ENCODE data around the gene CELSR1.
"Not testable (repeated sequence)": the region's sequence is repeated elsewhere in the genome, so short reads cannot be mapped to it uniquely, and the experiment has no call there.

The CELSR1 gene

DNA sequence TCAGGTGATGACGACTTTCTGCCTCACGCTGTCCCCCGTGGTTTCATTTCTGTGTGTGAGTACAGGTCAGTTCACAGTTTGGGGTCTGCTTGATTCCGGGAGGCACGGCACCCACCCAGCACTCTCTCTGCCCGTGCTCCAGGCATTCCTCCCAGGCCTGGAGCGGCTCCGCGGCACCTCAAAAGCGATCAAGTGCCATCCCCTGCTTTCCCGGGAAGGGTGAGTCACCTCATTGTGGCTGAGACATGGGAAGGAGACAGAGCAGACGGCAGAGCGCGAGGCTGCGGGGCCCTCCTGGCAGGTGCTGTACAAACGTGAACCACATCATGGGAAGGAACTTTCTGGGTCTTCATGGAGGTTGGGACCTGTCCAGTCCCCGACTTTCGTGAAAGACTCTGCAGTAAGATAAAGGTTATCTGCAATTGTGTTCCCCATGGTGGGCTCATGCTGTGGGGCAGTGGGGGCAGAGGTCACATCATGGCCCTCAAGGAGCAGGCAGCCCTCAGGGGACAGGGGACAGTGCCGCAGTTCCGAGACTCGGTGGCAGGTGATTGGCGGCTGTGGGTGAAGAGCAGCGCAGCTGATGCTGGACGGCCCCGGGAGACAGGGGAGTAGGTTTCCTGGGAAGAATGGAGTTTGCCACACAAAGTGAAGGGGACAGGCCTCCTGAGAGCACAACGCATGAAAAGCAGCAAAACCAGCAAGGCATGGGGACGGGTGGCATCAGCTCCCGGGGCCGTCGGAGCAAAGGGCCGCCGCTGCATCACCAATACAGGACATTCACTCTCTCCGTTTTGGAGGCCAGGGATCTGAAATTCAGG, 65.3 kb downstream of the CELSR1 start:
- peaks cover 1% of the 10 kb centered on the region for H3K79me1 ChIP-seq (ENCODE audit: low read depth, low read length)
- H3K27ac ChIP-seq (replicated peaks; ENCODE audit: low read length) = no peak overlapping the region
- H3K4me3 ChIP-seq (ENCODE audit: low read length in 2 of 2) = no peak overlapping the region
- peaks cover 7 to 12% of the 10 kb centered on the region in 2 donors for H3K4me1 ChIP-seq (ENCODE audit: control insufficient read depth in 2 of 2, insufficient read depth in 1 of 2, low read depth in 1 of 2, low read length in 2 of 2)
- H3K23ac ChIP-seq (ENCODE audit: low read depth, low read length, poor library complexity) = no peak overlapping the region
- H4K91ac ChIP-seq (ENCODE audit: low read depth, low read length, poor library complexity) = no peak overlapping the region
- H3K4me2 ChIP-seq (ENCODE audit: insufficient read depth, low read length, poor library complexity, severe bottlenecking) = no peak overlapping the region
- peak overlapping the region; percentile 47 for H3K14ac ChIP-seq (ENCODE audit: low read length)
- H2BK120ac ChIP-seq (ENCODE audit: low read depth, low read length) = no peak overlapping the region
- no peak overlapping the region for H3K4ac ChIP-seq (ENCODE audit: low read length)
- H3K27me3 ChIP-seq (ENCODE audit: control insufficient read depth in 3 of 3, insufficient read depth in 3 of 3, low read depth in 1 of 3, low read length in 3 of 3) = no peaks in the 10 kb centered on the region
- peak overlapping the region; percentile 74 for H2AK5ac ChIP-seq (ENCODE audit: low read depth, low read length)
- H2BK12ac ChIP-seq (ENCODE audit: low read length) = no peak overlapping the region
- no peak for DNase-seq (ENCODE audit: low spot score)
- H4K8ac ChIP-seq (ENCODE audit: low read depth, low read length) = no peak overlapping the region
- H3K9ac ChIP-seq (ENCODE audit: low read depth, low read length, poor library complexity) = no peak overlapping the region
- WGBS, 2 donors (ENCODE audit: extremely low coverage in 2 of 2, insufficient read length in 2 of 2, insufficient replicate concordance in 1 of 2) = no CpG with 5 or more reads among the region's 33 CpGs
- H2BK5ac ChIP-seq (ENCODE audit: low read length) = no peak overlapping the region
- H2AFZ ChIP-seq (ENCODE audit: low read length) = no peak overlapping the region
- H3K9me3 ChIP-seq (replicated peaks in 1 of 2; ENCODE audit: control insufficient read depth in 2 of 2, insufficient read depth in 1 of 2, low read depth in 1 of 2, low read length in 2 of 2) = peaks cover 3 to 14% of the 10 kb centered on the region in 2 donors
- peak overlapping the region; percentile 90 for H3K18ac ChIP-seq (ENCODE audit: low read length)
- no peaks in the 10 kb centered on the region for H3K36me3 ChIP-seq (replicated peaks in 1 of 2; ENCODE audit: control insufficient read depth in 2 of 2, insufficient read depth in 2 of 2, low read length in 2 of 2)
- no peak overlapping the region for H2BK15ac ChIP-seq (ENCODE audit: low read length)

DNA sequence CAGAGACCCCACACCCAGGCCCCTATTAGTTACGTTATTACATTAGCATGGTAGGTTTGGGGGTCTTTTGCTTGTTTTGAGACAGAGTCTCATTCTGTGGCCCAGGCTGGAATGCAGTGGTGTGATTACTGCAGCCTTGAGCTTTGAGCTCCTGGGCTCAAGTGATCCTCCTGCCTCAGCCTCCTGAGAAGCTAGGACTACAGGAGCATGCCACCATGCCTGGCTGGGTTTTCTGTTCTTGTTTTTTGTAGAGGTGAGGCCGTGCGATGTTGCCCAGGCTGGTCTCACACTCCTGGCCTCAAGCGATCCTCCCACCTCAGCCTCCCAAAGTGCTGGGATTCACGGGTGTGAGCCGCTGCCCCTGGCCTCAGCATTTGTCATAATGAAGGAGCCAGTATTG, 66.1 kb downstream of the CELSR1 start:
- DNase-seq (ENCODE audit: low spot score) = not testable (repeated sequence)

DNA sequence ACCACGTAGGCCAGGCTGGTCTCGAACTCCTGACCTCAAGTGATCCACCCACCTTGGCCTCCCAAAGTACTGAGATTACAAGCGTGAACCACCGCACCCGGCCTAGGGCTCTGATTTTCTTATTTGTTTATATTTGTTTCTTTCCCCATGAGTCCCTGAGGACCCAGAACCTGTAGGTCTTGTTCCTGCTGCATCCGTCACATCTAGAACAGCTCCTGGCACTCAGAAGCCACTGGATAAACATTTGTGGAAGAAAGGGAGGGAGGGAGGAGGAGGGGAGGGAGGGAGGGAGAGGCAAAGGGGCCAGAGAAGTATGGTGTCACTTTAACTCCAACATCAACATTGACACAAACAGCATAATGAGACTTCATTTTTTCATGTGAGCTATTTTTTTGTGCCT, 67.7 kb downstream of the CELSR1 start:
- H3K14ac ChIP-seq (ENCODE audit: low read length) = no peak overlapping the region
- no peak overlapping the region for H3K18ac ChIP-seq (ENCODE audit: low read length)
- H2BK120ac ChIP-seq (ENCODE audit: low read depth, low read length) = no peak overlapping the region
- no peak overlapping the region for H4K8ac ChIP-seq (ENCODE audit: low read depth, low read length)
- H4K91ac ChIP-seq (ENCODE audit: low read depth, low read length, poor library complexity) = no peak overlapping the region
- no peak overlapping the region for H3K9ac ChIP-seq (ENCODE audit: low read depth, low read length, poor library complexity)
- H3K27ac ChIP-seq (replicated peaks; ENCODE audit: low read length) = no peak overlapping the region
- no peak overlapping the region for H2BK15ac ChIP-seq (ENCODE audit: low read length)
- H3K27me3 ChIP-seq (ENCODE audit: control insufficient read depth in 3 of 3, insufficient read depth in 3 of 3, low read depth in 1 of 3, low read length in 3 of 3) = no peaks in the 10 kb centered on the region
- H3K9me3 ChIP-seq (replicated peaks in 1 of 2; ENCODE audit: control insufficient read depth in 2 of 2, insufficient read depth in 1 of 2, low read depth in 1 of 2, low read length in 2 of 2) = no peaks in the 10 kb centered on the region
- H3K4me3 ChIP-seq (ENCODE audit: low read length in 2 of 2) = no peak overlapping the region
- DNase-seq (ENCODE audit: low spot score) = no peak
- peaks cover 7 to 12% of the 10 kb centered on the region in 2 donors for H3K4me1 ChIP-seq (ENCODE audit: control insufficient read depth in 2 of 2, insufficient read depth in 1 of 2, low read depth in 1 of 2, low read length in 2 of 2)
- H3K4ac ChIP-seq (ENCODE audit: low read length) = no peak overlapping the region
- no peak overlapping the region for H3K4me2 ChIP-seq (ENCODE audit: insufficient read depth, low read length, poor library complexity, severe bottlenecking)
- H3K23ac ChIP-seq (ENCODE audit: low read depth, low read length, poor library complexity) = no peak overlapping the region
- no peak overlapping the region for H2BK12ac ChIP-seq (ENCODE audit: low read length)
- no CpG with 5 or more reads among the region's 6 CpGs for WGBS, 2 donors (ENCODE audit: extremely low coverage in 2 of 2, insufficient read length in 2 of 2, insufficient replicate concordance in 1 of 2)
- H2BK5ac ChIP-seq (ENCODE audit: low read length) = no peak overlapping the region
- H3K79me1 ChIP-seq (ENCODE audit: low read depth, low read length) = peaks cover 2% of the 10 kb centered on the region
- no peaks in the 10 kb centered on the region for H3K36me3 ChIP-seq (replicated peaks in 1 of 2; ENCODE audit: control insufficient read depth in 2 of 2, insufficient read depth in 2 of 2, low read length in 2 of 2)
- no peak overlapping the region for H2AFZ ChIP-seq (ENCODE audit: low read length)
- H2AK5ac ChIP-seq (ENCODE audit: low read depth, low read length) = no peak overlapping the region

More for the DNA sequence above, 66.1 kb downstream of the CELSR1 start:
- not testable (repeated sequence) for H3K23ac ChIP-seq (ENCODE audit: low read depth, low read length, poor library complexity); H2BK5ac ChIP-seq (ENCODE audit: low read length); H2AFZ ChIP-seq (ENCODE audit: low read length); H3K4me3 ChIP-seq (ENCODE audit: low read length in 2 of 2); H4K8ac ChIP-seq (ENCODE audit: low read depth, low read length); H3K36me3 ChIP-seq (replicated peaks in 1 of 2; ENCODE audit: control insufficient read depth in 2 of 2, insufficient read depth in 2 of 2, low read length in 2 of 2); H3K14ac ChIP-seq (ENCODE audit: low read length); H3K9me3 ChIP-seq (replicated peaks in 1 of 2; ENCODE audit: control insufficient read depth in 2 of 2, insufficient read depth in 1 of 2, low read depth in 1 of 2, low read length in 2 of 2); H3K9ac ChIP-seq (ENCODE audit: low read depth, low read length, poor library complexity); H3K27me3 ChIP-seq (ENCODE audit: control insufficient read depth in 3 of 3, insufficient read depth in 3 of 3, low read depth in 1 of 3, low read length in 3 of 3); H3K27ac ChIP-seq (replicated peaks; ENCODE audit: low read length); H3K79me1 ChIP-seq (ENCODE audit: low read depth, low read length); H4K91ac ChIP-seq (ENCODE audit: low read depth, low read length, poor library complexity); H3K18ac ChIP-seq (ENCODE audit: low read length); H3K4me2 ChIP-seq (ENCODE audit: insufficient read depth, low read length, poor library complexity, severe bottlenecking); H2BK15ac ChIP-seq (ENCODE audit: low read length); H2BK120ac ChIP-seq (ENCODE audit: low read depth, low read length); H2BK12ac ChIP-seq (ENCODE audit: low read length); H3K4ac ChIP-seq (ENCODE audit: low read length)
- H3K4me1 ChIP-seq (ENCODE audit: control insufficient read depth in 2 of 2, insufficient read depth in 1 of 2, low read depth in 1 of 2, low read length in 2 of 2) = peaks cover 7 to 12% of the 10 kb centered on the region in 2 donors
- no CpG with 5 or more reads among the region's 6 CpGs for WGBS, 2 donors (ENCODE audit: extremely low coverage in 2 of 2, insufficient read length in 2 of 2, insufficient replicate concordance in 1 of 2)
- H2AK5ac ChIP-seq (ENCODE audit: low read depth, low read length) = peak overlapping the region; percentile 74

DNA sequence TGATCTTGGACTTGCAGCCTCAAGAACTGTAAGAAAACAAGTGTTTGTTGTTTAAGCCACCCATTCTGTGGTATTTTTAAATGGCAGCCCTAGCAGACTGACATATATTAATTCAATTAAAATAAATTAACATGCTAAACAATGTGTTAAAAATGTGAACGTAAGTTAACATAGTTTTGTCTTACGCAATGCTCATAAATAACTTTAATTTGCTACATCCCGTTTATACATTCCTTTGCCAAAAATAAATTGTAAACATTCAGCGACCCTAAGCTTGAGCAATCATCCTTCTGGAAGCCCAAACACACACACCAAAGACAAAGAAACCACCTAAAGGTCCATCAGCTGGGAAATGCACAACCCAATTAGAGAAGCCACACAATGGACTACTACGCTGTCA, 70.4 kb downstream of the CELSR1 start:
- Histone ChIP-seq H2BK5ac (ENCODE audit: low read length) (no peak overlapping the region), H2AFZ (ENCODE audit: low read length) (no peak overlapping the region), H3K79me1 (ENCODE audit: low read depth, low read length) (peaks cover 4% of the 10 kb centered on the region), H2BK15ac (ENCODE audit: low read length) (no peak overlapping the region), H3K4me1 (ENCODE audit: control insufficient read depth in 2 of 2, insufficient read depth in 1 of 2, low read depth in 1 of 2, low read length in 2 of 2) (peaks cover 3 to 6% of the 10 kb centered on the region in 2 donors), H3K27ac (replicated peaks; ENCODE audit: low read length) (no peak overlapping the region), H2BK120ac (ENCODE audit: low read depth, low read length) (no peak overlapping the region), H3K4me3 (ENCODE audit: low read length in 2 of 2) (no peak overlapping the region), H3K23ac (ENCODE audit: low read depth, low read length, poor library complexity) (no peak overlapping the region), H3K4me2 (ENCODE audit: insufficient read depth, low read length, poor library complexity, severe bottlenecking) (no peak overlapping the region), H4K91ac (ENCODE audit: low read depth, low read length, poor library complexity) (no peak overlapping the region), H2AK5ac (ENCODE audit: low read depth, low read length) (no peak overlapping the region), H4K8ac (ENCODE audit: low read depth, low read length) (no peak overlapping the region), H2BK12ac (ENCODE audit: low read length) (no peak overlapping the region), H3K9ac (ENCODE audit: low read depth, low read length, poor library complexity) (no peak overlapping the region), H3K9me3 (replicated peaks in 1 of 2; ENCODE audit: control insufficient read depth in 2 of 2, insufficient read depth in 1 of 2, low read depth in 1 of 2, low read length in 2 of 2) (no peaks in the 10 kb centered on the region), H3K36me3 (replicated peaks in 1 of 2; ENCODE audit: control insufficient read depth in 2 of 2, insufficient read depth in 2 of 2, low read length in 2 of 2) (peaks cover 0 to 24% of the 10 kb centered on the region in 2 donors), H3K4ac (ENCODE audit: low read length) (no peak overlapping the region), H3K18ac (ENCODE audit: low read length) (no peak overlapping the region), H3K27me3 (ENCODE audit: control insufficient read depth in 3 of 3, insufficient read depth in 3 of 3, low read depth in 1 of 3, low read length in 3 of 3) (no peaks in the 10 kb centered on the region), H3K14ac (ENCODE audit: low read length) (no peak overlapping the region)
- DNase-seq (ENCODE audit: low spot score) = no peak
- no CpG with 5 or more reads among the region's 5 CpGs for WGBS, 2 donors (ENCODE audit: extremely low coverage in 2 of 2, insufficient read length in 2 of 2, insufficient replicate concordance in 1 of 2)

All from neuronal stem cell (in vitro differentiated cells).